GM18861 (cell line): ENCODE data around the gene COL4A4.
"Not testable (repeated sequence)": the region's sequence is repeated elsewhere in the genome, so short reads cannot be mapped to it uniquely, and the experiment has no call there.

Experiments used
- ATAC-seq: cut with Tn5 transposase; IDR thresholded peaks from one replicate; pipeline ENCODE4 v1.9.1; 2021; ENCODE audit not compliant: unreplicated experiment

COL4A4 gene

GRCh38 chr2:227163998-227164762 is at the start of gene COL4A4, which contains the start of gene COL4A3:
Gene COL4A4, minus strand, starts transcription at chr2:227164205. Its CDS starts 16,722 bp downstream, at chr2:227147483.
Gene COL4A3, plus strand, starts transcription at chr2:227164624. Its CDS starts 103 bp downstream, at chr2:227164727.
- no peak for ATAC-seq

GRCh38 chr2:227207573-227207972 is 43.6 kb upstream of the COL4A4 start:
- no peak for ATAC-seq

- no peak for ATAC-seq
These were observed 42.4 kb upstream of the COL4A4 start for GRCh38 chr2:227206406-227206805.

GRCh38 chr2:227205701-227206100 is 41.7 kb upstream of the COL4A4 start:
- no peak for ATAC-seq

GRCh38 chr2:227204452-227204851 is 40.4 kb upstream of the COL4A4 start:
- ATAC-seq: no peak

GRCh38 chr2:227201771-227202170 is 37.8 kb upstream of the COL4A4 start:
- no peak for ATAC-seq

- no peak for ATAC-seq
These were observed 34.9 kb upstream of the COL4A4 start for GRCh38 chr2:227198866-227199265.

GRCh38 chr2:227194219-227194618 is 30.2 kb upstream of the COL4A4 start:
- ATAC-seq: no peak

GRCh38 chr2:227192491-227192890 is 28.5 kb upstream of the COL4A4 start:
- ATAC-seq: no peak

GRCh38 chr2:227191367-227191766 is 27.4 kb upstream of the COL4A4 start:
- ATAC-seq: no peak

- ATAC-seq: peak; percentile 57
These were observed 24.3 kb upstream of the COL4A4 start for GRCh38 chr2:227188292-227188691.

- ATAC-seq: no peak
These were observed 22.7 kb upstream of the COL4A4 start for GRCh38 chr2:227186751-227187150.

- ATAC-seq: no peak
These were observed 21.7 kb upstream of the COL4A4 start for GRCh38 chr2:227185615-227186232.

GRCh38 chr2:227183657-227184367 is 19.8 kb upstream of the COL4A4 start:
- ATAC-seq: no peak

GRCh38 chr2:227182765-227183164 is 18.8 kb upstream of the COL4A4 start:
- no peak for ATAC-seq

- ATAC-seq: no peak
These were observed 16.8 kb upstream of the COL4A4 start for GRCh38 chr2:227180770-227181169.

- no peak for ATAC-seq
These were observed 16.1 kb upstream of the COL4A4 start for GRCh38 chr2:227179988-227180685.

GRCh38 chr2:227177592-227178336 is 13.8 kb upstream of the COL4A4 start:
- ATAC-seq: no peak

GRCh38 chr2:227171779-227172178 is 7.8 kb upstream of the COL4A4 start:
- not testable (repeated sequence) for ATAC-seq

GRCh38 chr2:227164763-227165291 is 822 bp upstream of the COL4A4 start:
- ATAC-seq: peak; percentile 43
